Left lobe of liver (tissue), 2 donors: ENCODE data around the gene HLA-DQA1. TPM values are rescaled to one million over a fixed set of nuclear protein-coding genes. Genes with fewer than 3 reads are reported as not detected.
"Not testable (repeated sequence)": the region's sequence is repeated elsewhere in the genome, so short reads cannot be mapped to it uniquely, and the experiment has no call there.

Source experiments
- ATAC-seq: fragments of 200-7000 bp; cut with Tn5 transposase; one replicate; pipeline ENCODE4 v1.9.1; 2020; ENCODE audit warnings: mild to moderate bottlenecking, moderate library complexity
- DNase-seq: peaks from one replicate; pipeline ENCODE4 v3.0.0-alpha.2; 2020; ENCODE audit warnings: low spot score
- total RNA-seq: library from RNA; stranded (reverse); gene quantifications from one replicate; pipeline ENCODE4 v1.2.1, GENCODE V29; 2021
- donor health status: DM: no; HTN: no; CAD: no; lungs with moderate emphysema.
- donor health status: DM: no; HTN: yes; CAD: no.

HLA-DQA1 gene
- total RNA-seq, 1 donor from 2014 or later: 1.2 TPM

GRCh38 chr6:32621372-32621771, 15.8 kb upstream of the HLA-DQA1 start:
- DNase-seq: no peak
- ATAC-seq: no peak

DNA sequence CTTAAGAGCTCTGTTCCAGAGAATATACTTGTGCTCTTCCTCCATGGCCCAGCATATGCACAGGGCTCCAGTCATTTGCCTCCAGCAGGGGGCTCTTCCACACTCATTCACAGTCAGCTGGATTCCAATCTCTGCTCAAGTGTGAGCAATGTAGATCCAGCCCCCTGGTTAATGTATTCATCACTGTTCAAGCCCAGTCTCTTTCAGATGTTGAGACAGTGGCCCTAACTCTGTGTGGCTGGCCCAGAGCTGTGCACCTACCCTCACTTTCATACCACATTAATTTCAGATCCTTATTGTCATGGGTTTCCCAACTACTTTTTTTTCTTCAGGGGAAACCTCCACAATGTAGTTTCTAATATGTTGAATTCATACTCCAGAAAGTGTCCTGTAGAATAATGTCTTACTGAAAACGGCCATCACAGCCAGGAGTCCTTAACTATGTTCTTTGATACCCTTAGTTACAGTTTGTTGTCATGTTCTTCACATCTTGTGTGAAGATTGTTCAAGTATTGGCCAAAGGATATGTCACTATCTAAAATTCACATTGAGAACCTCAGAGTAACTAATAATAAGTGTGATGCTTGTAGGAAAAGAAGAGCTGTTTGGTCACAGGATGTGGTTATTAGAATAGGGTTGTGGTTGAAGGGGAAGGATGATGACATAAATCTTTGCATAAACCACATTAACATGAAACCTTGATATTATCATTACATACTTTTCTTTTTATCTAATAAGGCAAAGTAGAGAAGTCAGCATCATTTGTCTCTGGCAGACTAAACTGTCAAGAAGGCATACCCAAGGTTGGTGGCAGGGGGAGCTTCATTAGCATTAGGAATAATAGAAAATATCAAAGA, 14.4 kb upstream of the HLA-DQA1 start:
- ATAC-seq (no peak), DNase-seq (no peak)

DNA sequence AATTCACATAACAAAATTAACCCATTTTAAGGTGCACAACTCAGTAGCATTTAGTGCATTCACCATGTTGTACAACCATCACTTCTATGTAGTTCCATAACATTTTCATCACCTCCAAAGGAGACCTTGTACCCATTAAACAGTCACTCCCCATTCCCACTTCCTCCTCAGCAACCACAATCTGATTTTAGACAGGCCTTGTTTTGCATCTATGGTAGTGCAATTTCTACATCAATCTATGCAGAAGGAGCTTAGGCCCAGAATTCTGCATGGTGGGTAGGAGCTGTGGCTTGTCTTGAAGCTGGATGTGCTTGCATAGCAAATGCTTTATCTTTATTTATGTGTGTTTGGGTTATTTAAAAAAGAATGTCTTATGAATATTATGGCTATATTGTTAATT, 13.5 kb upstream of the HLA-DQA1 start:
- no peak for ATAC-seq
- DNase-seq: no peak

- ATAC-seq (no peak), DNase-seq (no peak)
These were observed 12.6 kb upstream of the HLA-DQA1 start for GRCh38 chr6:32624565-32624964.

GRCh38 chr6:32625137-32625536, 12.1 kb upstream of the HLA-DQA1 start:
- DNase-seq: no peak
- no peak for ATAC-seq

GRCh38 chr6:32627249-32627648, 10.0 kb upstream of the HLA-DQA1 start:
- ATAC-seq: no peak
- DNase-seq: no peak

DNA sequence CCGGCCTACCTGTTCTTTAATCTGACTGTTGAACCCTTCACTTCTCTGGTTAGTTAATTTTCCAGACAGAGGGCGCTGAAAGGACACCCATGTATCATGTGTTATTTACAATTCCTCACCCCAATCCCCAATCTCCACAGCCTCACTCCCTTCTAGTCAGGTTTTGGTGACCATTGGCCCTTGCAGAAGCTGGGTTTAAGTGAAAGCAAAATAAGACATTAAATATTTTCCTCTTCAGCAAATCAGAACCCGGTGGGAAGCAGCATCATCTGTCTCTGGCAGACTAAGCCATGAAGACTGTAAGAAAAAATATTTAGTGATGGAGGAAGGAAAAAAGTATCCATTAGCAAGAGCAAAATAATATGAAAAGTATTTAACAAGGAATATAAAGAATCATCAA, 9.4 kb upstream of the HLA-DQA1 start:
- ATAC-seq: no peak
- DNase-seq: no peak

- not testable (repeated sequence) for DNase-seq, ATAC-seq
These were observed 7.4 kb upstream of the HLA-DQA1 start for GRCh38 chr6:32629793-32630192.

DNA sequence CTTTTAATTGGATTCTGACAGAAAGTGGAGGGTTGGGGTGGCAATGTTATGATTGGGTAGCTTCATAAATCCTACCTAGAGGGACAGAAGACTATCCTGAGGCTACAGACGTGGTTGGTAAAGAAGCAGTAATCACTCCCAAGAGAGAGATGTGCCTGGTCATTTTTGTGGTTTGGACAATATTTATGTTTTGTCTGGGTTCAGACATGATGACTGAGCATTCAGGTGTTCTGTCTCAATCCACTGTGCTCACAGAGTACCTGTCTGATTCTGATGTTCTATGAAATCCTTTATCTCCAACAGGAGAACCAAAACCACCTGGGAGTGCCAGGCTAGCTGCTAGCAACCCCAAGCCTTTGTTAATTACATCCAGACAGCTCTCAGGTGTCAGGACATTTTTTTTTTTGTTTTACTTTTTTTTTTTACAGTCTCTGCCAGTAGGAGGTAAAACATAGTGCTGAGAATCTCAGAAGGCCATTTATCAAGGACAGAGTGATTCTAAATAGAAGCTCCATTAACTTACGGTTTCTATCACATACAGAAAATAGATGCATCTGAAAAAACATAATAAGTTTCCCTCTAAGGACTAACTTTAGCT, 1.6 kb upstream of the HLA-DQA1 start:
- ATAC-seq: no peak

DNA sequence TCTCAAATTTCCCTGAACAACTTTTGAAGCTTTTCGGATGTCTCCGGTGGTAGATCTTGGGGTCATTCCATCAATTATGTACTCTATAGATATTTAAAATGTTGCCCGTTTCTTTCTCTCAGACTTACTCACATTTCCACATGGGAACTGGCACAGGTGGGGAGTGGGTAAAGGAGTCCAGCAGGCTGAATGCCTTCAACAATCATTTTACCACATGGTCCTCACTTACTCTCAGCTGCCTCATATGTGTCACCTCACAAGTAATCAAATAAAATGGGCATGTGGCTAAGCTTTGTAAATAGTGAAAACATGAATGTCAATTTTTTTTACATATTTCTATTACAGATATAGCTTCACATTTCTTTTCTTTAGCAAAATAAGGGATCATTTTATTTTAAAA, 677 bp downstream of the HLA-DQA1 start:
- ATAC-seq (no peak), DNase-seq (no peak)

More for the DNA sequence above, 1.6 kb upstream of the HLA-DQA1 start:
- DNase-seq: no peak

GRCh38 chr6:32638532-32639219, 1.5 kb downstream of the HLA-DQA1 start:
- DNase-seq: no peak
- no peak for ATAC-seq

GRCh38 chr6:32639440-32640394, 2.5 kb downstream of the HLA-DQA1 start:
- ATAC-seq: no peak
- no peak for DNase-seq

DNA sequence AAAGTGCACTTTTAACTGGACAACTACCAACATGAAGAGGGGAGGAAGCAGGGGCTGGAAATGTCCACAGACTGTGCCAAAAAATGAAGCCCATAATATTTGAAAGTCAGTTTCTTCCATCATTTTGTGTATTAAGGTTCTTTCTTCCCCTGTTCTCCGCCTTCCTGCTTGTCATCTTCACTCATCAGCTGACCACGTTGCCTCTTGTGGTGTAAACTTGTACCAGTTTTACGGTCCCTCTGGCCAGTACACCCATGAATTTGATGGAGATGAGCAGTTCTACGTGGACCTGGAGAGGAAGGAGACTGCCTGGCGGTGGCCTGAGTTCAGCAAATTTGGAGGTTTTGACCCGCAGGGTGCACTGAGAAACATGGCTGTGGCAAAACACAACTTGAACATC, 3.9 kb downstream of the HLA-DQA1 start:
- no peak for DNase-seq
- no peak for ATAC-seq

DNA sequence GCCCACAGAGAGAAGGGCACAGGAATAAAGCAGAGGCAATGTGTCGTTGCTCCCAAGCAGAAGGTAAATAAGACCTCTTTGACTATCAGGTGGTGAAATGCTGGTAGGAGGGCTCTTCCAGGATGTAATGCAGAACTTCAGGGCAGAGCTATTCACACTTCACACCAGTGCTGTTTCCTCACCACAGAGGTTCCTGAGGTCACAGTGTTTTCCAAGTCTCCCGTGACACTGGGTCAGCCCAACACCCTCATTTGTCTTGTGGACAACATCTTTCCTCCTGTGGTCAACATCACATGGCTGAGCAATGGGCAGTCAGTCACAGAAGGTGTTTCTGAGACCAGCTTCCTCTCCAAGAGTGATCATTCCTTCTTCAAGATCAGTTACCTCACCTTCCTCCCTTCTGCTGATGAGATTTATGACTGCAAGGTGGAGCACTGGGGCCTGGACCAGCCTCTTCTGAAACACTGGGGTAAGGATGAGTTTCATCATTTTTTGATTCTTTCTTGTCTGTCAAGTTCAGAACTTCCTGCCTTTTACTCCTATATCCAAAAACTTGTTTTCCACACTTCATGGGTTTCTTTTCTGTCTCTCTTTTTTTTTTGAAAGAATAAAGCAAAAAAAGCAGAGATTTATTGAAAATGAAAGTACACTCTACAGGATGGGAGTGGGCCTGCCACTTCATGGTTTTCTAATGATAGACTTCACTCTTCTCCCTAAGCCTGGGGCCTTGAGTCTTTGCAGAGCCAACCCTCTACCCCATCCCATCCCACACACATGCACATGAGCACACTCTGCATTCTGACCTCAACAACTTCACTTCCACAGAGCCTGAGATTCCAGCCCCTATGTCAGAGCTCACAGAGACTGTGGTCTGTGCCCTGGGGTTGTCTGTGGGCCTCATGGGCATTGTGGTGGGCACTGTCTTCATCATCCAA, 4.8 kb downstream of the HLA-DQA1 start:
- not testable (repeated sequence) for ATAC-seq, DNase-seq

GRCh38 chr6:32642720-32643106, 5.5 kb downstream of the HLA-DQA1 start:
- no peak for ATAC-seq

GRCh38 chr6:32643904-32644303, 6.7 kb downstream of the HLA-DQA1 start:
- no peak for ATAC-seq
- DNase-seq: no peak

More at GRCh38 chr6:32642720-32643106, 5.5 kb downstream of the HLA-DQA1 start:
- no peak for DNase-seq

GRCh38 chr6:32645047-32645703, 8.0 kb downstream of the HLA-DQA1 start:
- ATAC-seq (no peak), DNase-seq (no peak)

DNA sequence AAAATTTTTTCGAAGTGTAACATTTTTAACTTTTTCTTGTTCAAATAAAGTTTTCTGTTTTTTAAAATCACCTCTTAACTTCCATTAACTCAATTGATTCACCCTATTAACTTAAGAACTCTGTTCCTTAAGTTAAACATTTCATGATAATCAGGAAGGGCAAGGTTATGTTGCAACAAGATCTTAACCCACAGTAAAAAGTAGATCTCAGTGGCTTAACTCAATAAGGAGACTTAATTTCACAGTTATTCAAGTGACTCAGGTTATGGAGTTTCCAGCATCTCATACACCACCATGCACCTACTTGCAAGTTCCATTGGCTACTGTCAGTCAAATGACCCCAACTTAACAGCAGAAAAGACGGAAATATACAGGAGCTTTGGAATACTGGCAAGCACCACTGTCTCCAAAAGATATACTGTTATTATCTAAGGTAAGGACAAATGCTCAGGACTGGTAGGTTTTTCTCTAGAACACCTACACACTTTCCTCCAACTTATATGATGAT, 18.1 kb downstream of the HLA-DQA1 start:
- ATAC-seq: no peak

DNA sequence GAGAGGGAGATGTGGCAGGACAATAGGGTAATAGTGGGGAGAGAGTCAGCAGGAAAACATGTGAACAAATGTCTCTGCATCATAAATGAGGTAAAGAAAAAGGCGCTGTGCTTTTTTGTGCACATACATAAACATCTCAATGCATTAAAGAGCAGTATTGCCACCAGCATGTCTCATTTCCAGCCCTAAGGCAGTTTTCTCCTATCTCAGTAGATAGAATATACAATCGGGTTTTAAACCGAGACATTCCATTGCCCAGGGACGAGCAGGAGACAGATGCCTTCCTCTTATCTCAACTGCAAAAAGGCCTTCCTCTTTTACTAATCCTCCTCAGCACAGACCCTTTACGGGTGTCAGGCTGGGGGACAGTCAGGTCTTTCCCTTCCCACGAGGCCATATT, 20.1 kb downstream of the HLA-DQA1 start:
- not testable (repeated sequence) for DNase-seq, ATAC-seq

More for the DNA sequence above, 18.1 kb downstream of the HLA-DQA1 start:
- DNase-seq: no peak
